HG03097 (cell line): ENCODE results near the gene CAT.

Experiments
- ATAC-seq: cut with Tn5 transposase; IDR thresholded peaks from one replicate; pipeline ENCODE4 v1.9.1; 2021; ENCODE audit not compliant: unreplicated experiment, low FRiP score

The CAT gene

GRCh38 chr11:34438529-34439507 lies at the start of gene CAT:
TSS of gene CAT (plus strand) at chr11:34438934. CDS start at chr11:34439014, 80 bp downstream.
- ATAC-seq = peak; percentile 99

GRCh38 chr11:34394771-34395300 lies 43.9 kb upstream of the CAT start:
- no peak for ATAC-seq

- ATAC-seq = no peak
Measured at GRCh38 chr11:34395916-34396550, 42.7 kb upstream of the CAT start.

GRCh38 chr11:34397120-34397519 lies 41.6 kb upstream of the CAT start:
- no peak for ATAC-seq

GRCh38 chr11:34397811-34398210 lies 40.9 kb upstream of the CAT start:
- no peak for ATAC-seq

- ATAC-seq = no peak
Measured at GRCh38 chr11:34403431-34403830, 35.3 kb upstream of the CAT start.

- ATAC-seq = no peak
Measured at GRCh38 chr11:34404280-34404679, 34.5 kb upstream of the CAT start.

GRCh38 chr11:34405079-34405858 lies 33.5 kb upstream of the CAT start:
- ATAC-seq = no peak

- ATAC-seq = no peak
Measured at GRCh38 chr11:34406413-34406812, 32.3 kb upstream of the CAT start.

GRCh38 chr11:34407121-34407813 lies 31.5 kb upstream of the CAT start:
- no peak for ATAC-seq

- no peak for ATAC-seq
Measured at GRCh38 chr11:34408580-34409172, 30.1 kb upstream of the CAT start.

- ATAC-seq = no peak
Measured at GRCh38 chr11:34411111-34411510, 27.6 kb upstream of the CAT start.

- no peak for ATAC-seq
Measured at GRCh38 chr11:34411791-34412190, 26.9 kb upstream of the CAT start.

- no peak for ATAC-seq
Measured at GRCh38 chr11:34413263-34413662, 25.5 kb upstream of the CAT start.

GRCh38 chr11:34415538-34415937 lies 23.2 kb upstream of the CAT start:
- no peak for ATAC-seq

- ATAC-seq = no peak
Measured at GRCh38 chr11:34416088-34416487, 22.6 kb upstream of the CAT start.

GRCh38 chr11:34416766-34417165 lies 22.0 kb upstream of the CAT start:
- ATAC-seq = no peak

GRCh38 chr11:34417202-34417601 lies 21.5 kb upstream of the CAT start:
- no peak for ATAC-seq

GRCh38 chr11:34419158-34419557 lies 19.6 kb upstream of the CAT start:
- no peak for ATAC-seq

GRCh38 chr11:34423300-34423699 lies 15.4 kb upstream of the CAT start:
- no peak for ATAC-seq
